HG03159 (cell line): ENCODE data around the gene MFRP.

Experiments used
- ATAC-seq: cut with Tn5 transposase; IDR thresholded peaks from one replicate; pipeline ENCODE4 v1.9.1; 2021; ENCODE audit warnings: mild to moderate bottlenecking, moderate library complexity; ENCODE audit not compliant: unreplicated experiment

The MFRP gene

DNA sequence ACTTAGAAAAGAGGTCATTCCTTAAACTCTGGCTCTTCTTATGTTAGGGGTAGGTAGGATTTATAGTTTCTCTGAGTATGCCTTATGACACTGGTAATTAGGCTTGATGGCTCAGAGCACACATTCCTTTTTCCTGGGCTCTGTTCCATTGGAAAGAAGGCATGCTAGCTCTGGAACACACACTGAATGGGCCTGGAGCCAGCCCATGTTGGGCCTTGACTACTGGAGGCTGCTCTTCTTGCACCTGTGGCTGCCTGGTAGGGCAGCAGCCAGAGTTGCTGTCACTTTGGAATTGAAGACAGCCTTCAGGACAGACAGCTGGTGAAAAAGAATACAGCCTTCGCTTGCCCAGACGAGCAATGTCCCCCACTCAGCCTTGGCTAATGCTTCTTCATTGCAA, 47.8 kb downstream of the MFRP start:
- ATAC-seq: no peak

DNA sequence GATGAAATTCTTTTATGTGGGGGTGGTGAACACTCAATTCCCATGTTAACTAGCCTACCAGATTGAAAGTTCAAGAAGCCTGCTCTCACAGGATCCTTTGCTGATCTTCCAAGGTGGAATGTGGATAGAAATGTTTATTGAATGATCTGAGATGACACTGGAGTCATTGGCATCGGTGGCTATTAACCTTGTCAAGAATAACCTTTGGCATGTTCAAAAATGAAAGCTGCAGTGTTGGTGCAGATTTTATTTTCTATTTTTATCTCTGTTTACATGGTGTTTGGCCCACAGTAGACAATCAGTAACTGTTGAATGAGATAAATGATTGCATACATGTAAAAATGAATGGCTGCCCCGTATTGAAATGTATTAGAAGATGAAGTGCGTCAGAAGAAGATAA, 48.6 kb downstream of the MFRP start:
- ATAC-seq: no peak

DNA sequence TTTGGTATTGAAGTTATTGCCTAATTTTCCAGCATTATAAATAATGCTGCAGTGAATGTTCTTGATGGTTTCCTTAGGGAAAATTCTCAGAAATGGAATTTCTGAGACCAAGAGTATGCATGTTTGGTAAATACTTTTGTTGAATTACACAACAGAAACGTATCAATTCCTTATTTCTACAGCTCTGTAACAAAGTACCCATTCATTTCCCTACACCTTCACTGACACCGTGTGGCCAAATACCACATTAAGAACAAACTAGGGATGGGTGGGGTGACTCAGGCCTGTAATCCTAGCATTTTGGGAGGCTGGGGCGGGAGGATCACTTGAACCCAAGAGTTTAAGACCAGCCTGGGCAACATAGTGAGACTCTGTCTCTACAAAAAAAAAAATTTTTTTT, 51.3 kb downstream of the MFRP start:
- no peak for ATAC-seq

DNA sequence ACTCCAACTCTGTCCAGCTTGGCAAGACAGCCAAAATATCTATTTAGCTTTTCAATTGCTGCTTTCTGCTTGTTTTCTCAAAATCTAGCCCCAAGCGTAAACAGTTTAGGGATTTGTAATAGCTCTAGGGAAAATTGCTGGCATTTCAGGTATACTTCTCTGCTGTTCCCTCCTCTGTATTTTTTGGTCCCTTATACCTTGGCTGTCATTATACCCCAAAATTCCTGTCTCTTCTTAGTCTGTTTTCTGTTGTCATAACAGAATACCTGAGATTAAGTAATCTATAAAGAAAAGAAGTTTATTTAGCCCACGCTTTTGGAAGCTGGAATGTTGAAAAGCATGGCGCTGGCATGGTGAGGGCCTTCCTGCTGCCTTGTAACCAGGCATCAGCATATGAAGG, 53.0 kb downstream of the MFRP start:
- ATAC-seq: no peak

DNA sequence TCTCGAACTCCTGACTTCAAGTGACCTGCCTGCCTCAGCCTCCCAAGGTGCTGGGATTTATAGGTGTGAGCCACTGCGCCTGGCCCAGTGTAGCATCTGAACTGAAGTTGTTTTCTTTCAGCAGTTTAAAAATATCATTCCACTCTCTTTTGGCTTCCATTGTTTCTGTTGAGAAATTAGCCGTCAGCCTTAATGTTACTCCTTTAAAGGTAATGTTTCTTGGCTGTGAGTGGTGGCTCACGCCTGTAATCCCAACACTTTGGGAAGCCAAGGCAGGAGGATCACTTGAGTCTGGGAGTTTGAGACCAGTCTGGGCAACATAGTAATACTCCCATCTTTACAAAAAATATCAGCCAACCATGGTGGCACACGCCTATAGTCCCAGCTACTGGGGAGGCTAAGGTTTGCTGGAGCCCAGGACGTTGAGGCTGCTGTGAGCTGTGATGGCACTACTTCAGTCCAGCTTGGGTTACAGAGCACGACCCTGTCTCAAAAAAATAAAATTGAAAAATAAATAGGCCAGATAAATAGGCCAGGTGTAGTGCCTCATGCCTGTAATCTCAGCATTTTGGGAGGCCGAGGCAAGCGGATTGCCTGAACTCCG, 55.5 kb downstream of the MFRP start:
- ATAC-seq: no peak
